HepG2 (cell line): Measurements from ENCODE around the gene STARD10. TPM values are rescaled to one million over a fixed set of nuclear protein-coding genes. Genes with fewer than 3 reads are reported as not detected.
A peak's percentile ranks its signal among the peaks of the same experiment; 100 is the strongest.

ENCODE experiments used
- ATAC-seq: fragments of 200-7000 bp; cut with Tn5 transposase; 3 replicates; pipeline ENCODE4 v1.9.1; 2020; ENCODE audit warnings: mild to moderate bottlenecking, moderate library complexity
- BruUV-seq: library from RNA; stranded (reverse); fragments of 400-500 nt; replicated peaks from 2 replicates; lab custom pipeline; 2021; lab: Mats Ljungman, UMichigan
- CTCF ChIA-PET: fragments of 300-600 bp; formaldehyde crosslinking; extraction: SDS; loops from one replicate; lab custom pipeline; 2021; ENCODE audit warnings: low total read pairs, inconsistent platforms, low intra/inter-chr PET ratio; lab: Yijun Ruan, JAX
- POLR2A ChIA-PET: fragments of 350-600 bp; sonication (Branson Sonifier 250); formaldehyde crosslinking; loops from one replicate; lab custom pipeline; 2020; ENCODE audit warnings: antibody characterized with exemption, inconsistent platforms; lab: Yijun Ruan, JAX
- DNase-seq: peaks from one replicate; pipeline ENCODE4 v3.0.0-alpha.2; 2015; ENCODE audit warnings: low spot score
- FAIRE-seq: peaks from 3 replicates; lab custom pipeline; 2011; peaks lifted over from hg19 to GRCh38; lab: Jason Lieb, UNC
- H2AFZ ChIP-seq: one replicate; pipeline ENCODE4 v1.6.1; 2011; ENCODE audit warnings: low read length, inconsistent platforms
- H3K27ac ChIP-seq: fragments of 300-600 bp; 3 replicates; pipeline ENCODE4 v1.8.0; 2011; ENCODE audit warnings: mixed run types, mild to moderate bottlenecking, mixed read lengths, low read length, inconsistent platforms; ENCODE audit not compliant: insufficient read depth; ENCODE audit errors: extremely low read length
- H3K27me3 ChIP-seq, 2 experiments: fragments of 200-600 bp in 1 of 2; 2 replicates in 1 of 2; 3 replicates in 1 of 2; pipeline versions ENCODE4 v1.6.0 to v1.8.0; 2011; ENCODE audit warnings: low read length in 2 of 2, mild to moderate bottlenecking in 2 of 2, moderate library complexity in 2 of 2, inconsistent platforms in 1 of 2; ENCODE audit not compliant: insufficient read depth in 2 of 2, control insufficient read depth in 1 of 2
- H3K36me3 ChIP-seq, 2 experiments: fragments of 200-600 bp in 1 of 2; replicated peaks in 1 of 2; 2 replicates in 1 of 2; 3 replicates in 1 of 2; pipeline versions ENCODE4 v1.5.1 to v1.8.0; 2011; ENCODE audit warnings: low read length in 2 of 2, inconsistent platforms in 1 of 2; ENCODE audit not compliant: insufficient read depth in 2 of 2, control insufficient read depth in 1 of 2
- H3K4me1 ChIP-seq: 2 replicates; pipeline ENCODE4 v1.5.1; 2012; ENCODE audit warnings: low read length, inconsistent platforms; ENCODE audit not compliant: insufficient read depth
- H3K4me2 ChIP-seq: 2 replicates; pipeline ENCODE4 v1.6.0; 2011; ENCODE audit warnings: low read depth, low read length, inconsistent platforms
- H3K4me3 ChIP-seq, 3 experiments: fragments of 200-600 bp in 1 of 3; sonication (generic), shearing (Covaris generic) in 1 of 3; replicated peaks in 1 of 3; 2 replicates each; pipeline ENCODE4 v1.5.1; 2011 to 2016; ENCODE audit warnings: low read length in 3 of 3, inconsistent platforms in 2 of 3, low read depth in 2 of 3, mild to moderate bottlenecking in 2 of 3, control low read depth in 1 of 3, mixed read lengths in 1 of 3; ENCODE audit not compliant: insufficient read depth in 1 of 3
- H3K79me2 ChIP-seq: one replicate; pipeline ENCODE4 v1.6.1; 2011; ENCODE audit warnings: low read length, inconsistent platforms; ENCODE audit not compliant: insufficient read depth
- H3K9ac ChIP-seq: 2 replicates; pipeline ENCODE4 v1.6.0; 2011; ENCODE audit warnings: mild to moderate bottlenecking, low read depth, low read length, inconsistent platforms; ENCODE audit not compliant: insufficient read depth
- H3K9me3 ChIP-seq: 2 replicates; pipeline ENCODE4 v1.5.1; 2012; ENCODE audit warnings: mild to moderate bottlenecking, low read length
- H4K20me1 ChIP-seq: 2 replicates; pipeline ENCODE4 v1.6.0; 2011; ENCODE audit warnings: inconsistent platforms, mild to moderate bottlenecking, low read length, moderate library complexity; ENCODE audit not compliant: insufficient read depth
- AGO1 ChIP-seq: fragments of 200-400 bp; formaldehyde crosslinking; IDR thresholded peaks from 2 replicates; pipeline ENCODE4 v1.6.1; 2017; ENCODE audit warnings: mild to moderate bottlenecking, low read depth, low read length, moderate library complexity; ENCODE audit not compliant: poor library complexity, severe bottlenecking
- KLF11 ChIP-seq: IDR thresholded peaks from 2 replicates; pipeline ENCODE4 v1.6.1; 2016; ENCODE audit warnings: missing compliant biosample characterization
- NR2F1 ChIP-seq, 2 experiments: fragments of 450-650 bp in 1 of 2; formaldehyde crosslinking in 1 of 2; IDR thresholded peaks; 2 replicates each; pipeline versions ENCODE4 v1.5.0 to v1.6.1; 2016 to 2020; ENCODE audit warnings: mild to moderate bottlenecking in 1 of 2, missing compliant biosample characterization in 1 of 2, missing genetic modification reagents in 1 of 2, moderate library complexity in 1 of 2
- TOE1 ChIP-seq: sonication (generic); formaldehyde crosslinking; IDR thresholded peaks from 2 replicates; pipeline ENCODE4 v1.4.0; 2020; ENCODE audit warnings: mild to moderate bottlenecking, missing genetic modification reagents
- YEATS2 ChIP-seq: sonication (generic); formaldehyde crosslinking; IDR thresholded peaks from 2 replicates; pipeline ENCODE4 v1.4.0; 2020; ENCODE audit warnings: missing genetic modification reagents, borderline replicate concordance
- ZNF138 ChIP-seq: sonication (generic); formaldehyde crosslinking; IDR thresholded peaks from 2 replicates; pipeline ENCODE4 v1.5.0; 2020; ENCODE audit warnings: mild to moderate bottlenecking, low read depth, missing genetic modification reagents
- WGBS: methylation state at CpG from one replicate; pipeline ENCODE4 v1.1.6; 2017; ENCODE audit warnings: low lambda C conversion rate; 5-methylcytosine and 5-hydroxymethylcytosine counted together
- in situ Hi-C: cut with HindIII; loops from 2 replicates; pipeline ENCODE4 v1.10.0; 2017; ENCODE audit warnings: low pct_unique_long_range_greater_than_20kb; ENCODE audit not compliant: extremely low pct_ligation_motif_present
- intact Hi-C: fragments of 100-400 bp; cut with micrococcal nuclease; formaldehyde crosslinking; loops from one replicate; pipeline ENCODE4 v1.10.0; 2022; ENCODE audit not compliant: unreplicated experiment
- polyA plus RNA-seq, 8 experiments: library from polyadenylated mRNA; depleted of rRNA in 3 of 8; stranded (reverse) in 7 of 8; unstranded in 1 of 8; fragments of >200 nt; fragmentation: Illumina TruSeq in 4 of 8; extraction: Trizol in 4 of 8; gene quantifications; 2 replicates each; pipeline versions ENCODE4 v1.2.1 to v1.2.3, GENCODE V29; 2011 to 2016; ENCODE audit warnings: low read depth in 4 of 8, missing spikeins in 1 of 8, mixed read lengths in 1 of 8; ENCODE audit not compliant: insufficient read depth in 1 of 8
- total RNA-seq, 5 experiments: library from RNA; depleted of rRNA; stranded (reverse); fragments of >200 nt; fragmentation: Illumina TruSeq; extraction: Trizol; gene quantifications; 2 replicates each; pipeline ENCODE4 v1.2.3, GENCODE V29; 2016; ENCODE audit warnings: low read depth in 1 of 5
- TF ChIP-seq, protein P1 (sequence below): fragments of 450-650 bp; IDR thresholded peaks from 2 replicates; pipeline ENCODE4 v1.6.1; 2017; ENCODE audit warnings: mild to moderate bottlenecking
- TF ChIP-seq, protein P2 (sequence below), 2 experiments: sonication (generic) in 1 of 2; formaldehyde crosslinking in 1 of 2; IDR thresholded peaks; 2 replicates each; pipeline versions ENCODE4 v1.4.0 to v1.6.1; 2018 to 2020; ENCODE audit warnings: missing genetic modification reagents in 2 of 2, borderline replicate concordance in 1 of 2, low read depth in 1 of 2, mild to moderate bottlenecking in 1 of 2, missing biosample characterization in 1 of 2
- TF ChIP-seq, protein P3 (sequence below), 2 experiments: sonication (generic) in 1 of 2; formaldehyde crosslinking in 1 of 2; IDR thresholded peaks; 2 replicates each; pipeline versions ENCODE4 v1.4.0 to v1.6.1; 2016 to 2020; ENCODE audit warnings: borderline replicate concordance in 1 of 2, low read depth in 1 of 2, mild to moderate bottlenecking in 1 of 2, missing genetic modification reagents in 1 of 2
- TF ChIP-seq, protein P4 (sequence below): sonication (generic); formaldehyde crosslinking; IDR thresholded peaks from 2 replicates; pipeline ENCODE4 v1.8.0; 2022; ENCODE audit warnings: mild to moderate bottlenecking, missing genetic modification reagents, moderate library complexity

STARD10 gene
- total and polyA plus RNA-seq, 2 of the 13 experiments (the other 11 are each of a cell fraction or from before 2014, with no cell fraction given), result 260 to 341 TPM

DNA sequence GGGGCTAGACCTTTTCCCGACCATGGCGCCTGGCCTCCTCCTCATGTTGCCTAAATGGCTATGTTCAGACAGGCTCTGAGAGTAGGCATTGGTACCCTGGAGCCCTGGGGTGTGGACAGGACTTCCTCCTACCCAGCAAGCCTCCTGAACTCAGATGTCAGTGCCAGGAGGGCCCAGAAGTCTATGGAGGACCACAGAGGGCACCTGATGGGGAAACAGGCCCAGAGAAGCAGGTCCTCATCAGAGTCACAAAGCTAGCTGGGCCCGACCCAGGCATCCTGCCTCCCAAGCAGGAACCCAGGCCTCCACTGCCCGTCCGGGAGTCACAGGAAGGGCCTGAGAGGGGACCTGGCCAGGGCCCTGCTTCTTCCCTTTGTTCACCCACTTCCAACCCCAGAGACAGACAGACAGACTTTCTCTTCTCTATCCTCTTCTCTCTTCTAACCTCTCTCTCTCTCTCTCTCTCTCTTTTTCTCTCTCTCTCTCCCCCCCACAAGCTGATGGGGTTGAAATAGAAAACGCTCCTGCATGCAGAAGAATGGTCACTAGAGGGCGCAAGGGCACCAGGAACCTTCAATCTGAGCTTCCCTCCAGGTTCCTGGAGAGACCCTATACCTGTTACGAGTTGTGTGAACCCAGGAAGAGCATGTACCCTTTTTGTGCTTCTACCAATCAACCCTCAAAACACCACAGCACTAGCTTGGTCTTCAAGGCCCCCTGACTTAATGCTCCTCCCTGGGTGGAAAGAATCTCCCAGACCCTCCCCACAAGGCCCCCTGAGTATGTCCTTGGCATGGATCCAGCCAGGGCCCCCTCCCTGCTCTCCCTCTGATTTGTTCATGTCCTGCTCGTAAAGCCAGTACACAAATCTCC, 68.8 kb downstream of the STARD10 start:
- DNase-seq, result peak; percentile 80
- no TSS peak for BruUV-seq
- no peak overlapping the region for H3K4me3 ChIP-seq
- TF ChIP-seq AGO1 (no peak), ZNF138 (no peak), YEATS2 (CRISPR knock-in tag) (no peak), TOE1 (CRISPR knock-in tag) (no peak), NR2F1 (CRISPR knock-in tag; IDR thresholded peaks at IDR 0.05) (no peak), KLF11 (CRISPR knock-in tag) (0 out of 2 replicates have a peak, but pooled peaks have one; percentile 39)
- TF ChIP-seq, protein P1, sequence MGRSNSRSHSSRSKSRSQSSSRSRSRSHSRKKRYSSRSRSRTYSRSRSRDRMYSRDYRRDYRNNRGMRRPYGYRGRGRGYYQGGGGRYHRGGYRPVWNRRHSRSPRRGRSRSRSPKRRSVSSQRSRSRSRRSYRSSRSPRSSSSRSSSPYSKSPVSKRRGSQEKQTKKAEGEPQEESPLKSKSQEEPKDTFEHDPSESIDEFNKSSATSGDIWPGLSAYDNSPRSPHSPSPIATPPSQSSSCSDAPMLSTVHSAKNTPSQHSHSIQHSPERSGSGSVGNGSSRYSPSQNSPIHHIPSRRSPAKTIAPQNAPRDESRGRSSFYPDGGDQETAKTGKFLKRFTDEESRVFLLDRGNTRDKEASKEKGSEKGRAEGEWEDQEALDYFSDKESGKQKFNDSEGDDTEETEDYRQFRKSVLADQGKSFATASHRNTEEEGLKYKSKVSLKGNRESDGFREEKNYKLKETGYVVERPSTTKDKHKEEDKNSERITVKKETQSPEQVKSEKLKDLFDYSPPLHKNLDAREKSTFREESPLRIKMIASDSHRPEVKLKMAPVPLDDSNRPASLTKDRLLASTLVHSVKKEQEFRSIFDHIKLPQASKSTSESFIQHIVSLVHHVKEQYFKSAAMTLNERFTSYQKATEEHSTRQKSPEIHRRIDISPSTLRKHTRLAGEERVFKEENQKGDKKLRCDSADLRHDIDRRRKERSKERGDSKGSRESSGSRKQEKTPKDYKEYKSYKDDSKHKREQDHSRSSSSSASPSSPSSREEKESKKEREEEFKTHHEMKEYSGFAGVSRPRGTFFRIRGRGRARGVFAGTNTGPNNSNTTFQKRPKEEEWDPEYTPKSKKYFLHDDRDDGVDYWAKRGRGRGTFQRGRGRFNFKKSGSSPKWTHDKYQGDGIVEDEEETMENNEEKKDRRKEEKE, result no peak
- TF ChIP-seq, protein P2, sequence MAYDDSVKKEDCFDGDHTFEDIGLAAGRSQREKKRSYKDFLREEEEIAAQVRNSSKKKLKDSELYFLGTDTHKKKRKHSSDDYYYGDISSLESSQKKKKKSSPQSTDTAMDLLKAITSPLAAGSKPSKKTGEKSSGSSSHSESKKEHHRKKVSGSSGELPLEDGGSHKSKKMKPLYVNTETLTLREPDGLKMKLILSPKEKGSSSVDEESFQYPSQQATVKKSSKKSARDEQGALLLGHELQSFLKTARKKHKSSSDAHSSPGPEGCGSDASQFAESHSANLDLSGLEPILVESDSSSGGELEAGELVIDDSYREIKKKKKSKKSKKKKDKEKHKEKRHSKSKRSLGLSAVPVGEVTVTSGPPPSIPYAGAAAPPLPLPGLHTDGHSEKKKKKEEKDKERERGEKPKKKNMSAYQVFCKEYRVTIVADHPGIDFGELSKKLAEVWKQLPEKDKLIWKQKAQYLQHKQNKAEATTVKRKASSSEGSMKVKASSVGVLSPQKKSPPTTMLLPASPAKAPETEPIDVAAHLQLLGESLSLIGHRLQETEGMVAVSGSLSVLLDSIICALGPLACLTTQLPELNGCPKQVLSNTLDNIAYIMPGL (CRISPR knock-in tag; IDR thresholded peaks at IDR 0.05; ENCODE audit: borderline replicate concordance in 1 of 2, low read depth in 1 of 2), result 0 out of 4 replicates have a peak, but pooled peaks of 1 of the 2 experiments have one; percentile 20
- TF ChIP-seq, protein P3, sequence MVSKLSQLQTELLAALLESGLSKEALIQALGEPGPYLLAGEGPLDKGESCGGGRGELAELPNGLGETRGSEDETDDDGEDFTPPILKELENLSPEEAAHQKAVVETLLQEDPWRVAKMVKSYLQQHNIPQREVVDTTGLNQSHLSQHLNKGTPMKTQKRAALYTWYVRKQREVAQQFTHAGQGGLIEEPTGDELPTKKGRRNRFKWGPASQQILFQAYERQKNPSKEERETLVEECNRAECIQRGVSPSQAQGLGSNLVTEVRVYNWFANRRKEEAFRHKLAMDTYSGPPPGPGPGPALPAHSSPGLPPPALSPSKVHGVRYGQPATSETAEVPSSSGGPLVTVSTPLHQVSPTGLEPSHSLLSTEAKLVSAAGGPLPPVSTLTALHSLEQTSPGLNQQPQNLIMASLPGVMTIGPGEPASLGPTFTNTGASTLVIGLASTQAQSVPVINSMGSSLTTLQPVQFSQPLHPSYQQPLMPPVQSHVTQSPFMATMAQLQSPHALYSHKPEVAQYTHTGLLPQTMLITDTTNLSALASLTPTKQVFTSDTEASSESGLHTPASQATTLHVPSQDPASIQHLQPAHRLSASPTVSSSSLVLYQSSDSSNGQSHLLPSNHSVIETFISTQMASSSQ (IDR thresholded peaks at IDR 0.05; ENCODE audit: low read depth), result 0 out of 2 replicates have a peak, but pooled peaks have one; percentile 17
- TF ChIP-seq, protein P3 (CRISPR knock-in tag; IDR thresholded peaks at IDR 0.05; ENCODE audit: borderline replicate concordance), result no peak
- TF ChIP-seq, protein P4, sequence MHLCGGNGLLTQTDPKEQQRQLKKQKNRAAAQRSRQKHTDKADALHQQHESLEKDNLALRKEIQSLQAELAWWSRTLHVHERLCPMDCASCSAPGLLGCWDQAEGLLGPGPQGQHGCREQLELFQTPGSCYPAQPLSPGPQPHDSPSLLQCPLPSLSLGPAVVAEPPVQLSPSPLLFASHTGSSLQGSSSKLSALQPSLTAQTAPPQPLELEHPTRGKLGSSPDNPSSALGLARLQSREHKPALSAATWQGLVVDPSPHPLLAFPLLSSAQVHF (CRISPR knock-in tag), result no peak

More for the DNA sequence above, 68.8 kb downstream of the STARD10 start:
- Histone ChIP-seq H3K9me3 (no peaks in the 10 kb centered on the region), H3K9ac (no peak overlapping the region), H3K36me3 (peaks cover 34 to 67% of the 10 kb centered on the region in 2 experiments; a peak in 4 of 5 replicates), H3K27ac (no peak overlapping the region), H3K79me2 (peaks cover 50% of the 10 kb centered on the region), H4K20me1 (peaks cover 18% of the 10 kb centered on the region; the same call in 1 of the 2 replicates), H3K27me3 (no peaks in the 10 kb centered on the region), H3K4me1 (no peaks in the 10 kb centered on the region), H3K4me2 (no peak overlapping the region), H2AFZ (no peak overlapping the region)
- ATAC-seq (peak; percentile 82), FAIRE-seq (peak; percentile 90)
- in situ Hi-C loops (no loop called here), intact Hi-C loops (loop anchor here (1.0 to 5.0 kb wide), 4 partner anchors 41 to 452 kb away; partner anchors contain the start of gene STARD10)
- CTCF ChIA-PET, result interaction anchor here (0.6 to 1.8 kb wide), 7 partner anchors 16 to 124 kb away, joined by 3 to 27 read pairs (median 4); partner anchors contain the start of genes ATG16L2 and STARD10
- WGBS, result 66% methylated on average over 8 of the region's 9 CpGs
- POLR2A ChIA-PET, result interaction anchor here (0.6 to 1.5 kb wide), 8 partner anchors 54 to 88 kb away, joined by 3 to 11 read pairs (median 3); partner anchors contain the start of gene STARD10
